ENCODE measurements around the gene ANKRD7.

GRCh38 chr7:118182593-118183427 is 41.7 kb upstream of the ANKRD7 start:
- TF ChIP-seq EZH2 (IDR thresholded peaks at IDR 0.05; ENCODE audit: low read depth) (no peak), CTCF (conservative IDR thresholded peaks at IDR 0.05) (no peak)

All from PC-9 (cell line).